KMS-11 (cell line): ENCODE results near the gene TRPM8.

Source experiments
- H2AFZ ChIP-seq: fragments of 200-600 bp; sonication (generic); 2 replicates; pipeline ENCODE4 v1.6.1; 2016; ENCODE audit warnings: antibody characterized with exemption, mixed run types, low read depth
- H3K27ac ChIP-seq: fragments of 200-600 bp; sonication (generic); 2 replicates; pipeline ENCODE4 v1.6.1; 2016; ENCODE audit warnings: mild to moderate bottlenecking, mixed run types
- H3K27me3 ChIP-seq: fragments of 200-600 bp; sonication (generic); 2 replicates; pipeline ENCODE4 v1.6.1; 2017; ENCODE audit warnings: mild to moderate bottlenecking, low read depth, mixed run types, moderate library complexity; ENCODE audit not compliant: insufficient read depth
- H3K36me3 ChIP-seq: fragments of 200-600 bp; sonication (generic); 2 replicates; pipeline ENCODE4 v1.6.1; 2017; ENCODE audit warnings: mild to moderate bottlenecking, mixed run types; ENCODE audit not compliant: insufficient read depth
- H3K4me1 ChIP-seq: fragments of 200-600 bp; sonication (generic); 2 replicates; pipeline ENCODE4 v1.6.1; 2016; ENCODE audit warnings: mild to moderate bottlenecking, low read depth, mixed run types; ENCODE audit not compliant: poor library complexity, severe bottlenecking
- H3K4me2 ChIP-seq: fragments of 200-600 bp; sonication (generic); 2 replicates; pipeline ENCODE4 v1.7.0; 2016; ENCODE audit warnings: mild to moderate bottlenecking, mixed run types
- H3K4me3 ChIP-seq: fragments of 200-600 bp; sonication (generic); IDR thresholded peaks from 2 replicates; pipeline ENCODE4 v1.6.1; 2017; ENCODE audit warnings: low read depth, low read length, mixed read lengths; ENCODE audit not compliant: insufficient read depth
- H3K79me2 ChIP-seq: fragments of 200-600 bp; sonication (generic); 2 replicates; pipeline ENCODE4 v1.6.1; 2016; ENCODE audit warnings: low read depth, mixed run types; ENCODE audit not compliant: insufficient read depth
- H3K9ac ChIP-seq: fragments of 200-600 bp; sonication (generic); 2 replicates; pipeline ENCODE4 v1.6.1; 2016; ENCODE audit warnings: mild to moderate bottlenecking, mixed run types
- H4K20me1 ChIP-seq: fragments of 200-600 bp; sonication (generic); 2 replicates; pipeline ENCODE4 v1.6.1; 2016; ENCODE audit warnings: mild to moderate bottlenecking, mixed run types; ENCODE audit not compliant: insufficient read depth
- TF ChIP-seq, protein P1 (sequence below): fragments of 200-600 bp; sonication (generic); conservative IDR thresholded peaks from 2 replicates; pipeline ENCODE4 v1.6.1; 2017; ENCODE audit warnings: low read depth, mild to moderate bottlenecking, antibody characterized with exemption, low read length, moderate library complexity, mixed read lengths

Gene TRPM8

DNA sequence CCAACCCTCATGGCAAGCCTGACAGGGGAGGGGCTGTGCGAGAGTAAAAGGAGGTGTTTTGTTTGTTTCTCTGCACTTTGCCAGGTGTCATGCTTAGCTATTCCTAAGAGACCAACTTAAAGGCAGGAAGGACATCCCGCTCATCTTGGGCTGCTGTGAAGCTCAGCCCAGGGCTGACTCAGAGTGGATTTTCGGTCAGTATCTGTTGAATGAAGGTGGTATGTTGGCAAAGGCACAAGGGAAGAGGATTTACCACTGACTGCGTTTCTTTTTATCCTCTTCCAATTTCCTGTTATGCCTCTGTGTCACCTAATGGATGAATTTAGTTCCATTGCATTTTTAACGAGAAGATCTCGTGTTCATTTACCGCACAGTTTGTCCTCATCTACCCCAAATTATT, 18.9 kb downstream of the TRPM8 start:
- Histone ChIP-seq H4K20me1 (no peaks in the 10 kb centered on the region), H3K4me2 (no peak overlapping the region), H3K4me1 (no peaks in the 10 kb centered on the region), H3K27ac (no peak overlapping the region), H2AFZ (no peak overlapping the region), H3K9ac (no peak overlapping the region), H3K79me2 (no peaks in the 10 kb centered on the region), H3K4me3 (no peak overlapping the region), H3K36me3 (no peaks in the 10 kb centered on the region), H3K27me3 (no peaks in the 10 kb centered on the region)
- TF ChIP-seq, protein P1, sequence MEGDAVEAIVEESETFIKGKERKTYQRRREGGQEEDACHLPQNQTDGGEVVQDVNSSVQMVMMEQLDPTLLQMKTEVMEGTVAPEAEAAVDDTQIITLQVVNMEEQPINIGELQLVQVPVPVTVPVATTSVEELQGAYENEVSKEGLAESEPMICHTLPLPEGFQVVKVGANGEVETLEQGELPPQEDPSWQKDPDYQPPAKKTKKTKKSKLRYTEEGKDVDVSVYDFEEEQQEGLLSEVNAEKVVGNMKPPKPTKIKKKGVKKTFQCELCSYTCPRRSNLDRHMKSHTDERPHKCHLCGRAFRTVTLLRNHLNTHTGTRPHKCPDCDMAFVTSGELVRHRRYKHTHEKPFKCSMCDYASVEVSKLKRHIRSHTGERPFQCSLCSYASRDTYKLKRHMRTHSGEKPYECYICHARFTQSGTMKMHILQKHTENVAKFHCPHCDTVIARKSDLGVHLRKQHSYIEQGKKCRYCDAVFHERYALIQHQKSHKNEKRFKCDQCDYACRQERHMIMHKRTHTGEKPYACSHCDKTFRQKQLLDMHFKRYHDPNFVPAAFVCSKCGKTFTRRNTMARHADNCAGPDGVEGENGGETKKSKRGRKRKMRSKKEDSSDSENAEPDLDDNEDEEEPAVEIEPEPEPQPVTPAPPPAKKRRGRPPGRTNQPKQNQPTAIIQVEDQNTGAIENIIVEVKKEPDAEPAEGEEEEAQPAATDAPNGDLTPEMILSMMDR: no peak

DNA sequence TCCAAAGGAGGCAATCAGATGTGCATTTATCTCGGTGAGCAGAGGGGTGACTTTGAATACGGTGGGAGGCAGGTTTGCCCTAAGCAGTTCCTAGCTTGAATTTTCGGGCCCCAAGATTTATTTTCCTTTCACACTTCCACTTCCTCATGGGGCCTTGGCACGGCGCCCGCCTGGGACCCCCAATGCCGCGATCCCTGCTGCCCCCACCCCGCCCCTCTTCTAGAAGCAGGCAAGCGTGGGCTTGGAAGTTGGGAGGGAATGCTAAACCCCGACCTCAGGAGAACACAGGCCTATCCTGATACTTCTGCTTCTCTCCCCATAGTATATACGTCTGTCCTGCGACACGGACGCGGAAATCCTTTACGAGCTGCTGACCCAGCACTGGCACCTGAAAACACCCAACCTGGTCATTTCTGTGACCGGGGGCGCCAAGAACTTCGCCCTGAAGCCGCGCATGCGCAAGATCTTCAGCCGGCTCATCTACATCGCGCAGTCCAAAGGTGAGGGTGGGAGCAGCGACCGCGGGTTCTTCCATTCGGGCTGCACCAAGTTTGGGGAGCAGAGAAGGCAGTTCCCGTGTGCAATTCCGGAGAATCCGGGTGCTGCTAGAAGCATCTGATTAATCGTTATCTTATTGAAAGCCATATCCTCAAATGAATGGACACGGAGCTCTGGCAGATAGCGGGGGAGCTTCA, 21.6 kb downstream of the TRPM8 start:
- Histone ChIP-seq H2AFZ (no peak overlapping the region), H3K4me1 (no peaks in the 10 kb centered on the region), H3K9ac (no peak overlapping the region), H3K4me3 (no peak overlapping the region), H3K36me3 (no peaks in the 10 kb centered on the region), H3K27ac (no peak overlapping the region), H3K4me2 (no peak overlapping the region), H3K27me3 (no peaks in the 10 kb centered on the region), H4K20me1 (no peaks in the 10 kb centered on the region), H3K79me2 (no peaks in the 10 kb centered on the region)
- TF ChIP-seq, protein P1: no peak

DNA sequence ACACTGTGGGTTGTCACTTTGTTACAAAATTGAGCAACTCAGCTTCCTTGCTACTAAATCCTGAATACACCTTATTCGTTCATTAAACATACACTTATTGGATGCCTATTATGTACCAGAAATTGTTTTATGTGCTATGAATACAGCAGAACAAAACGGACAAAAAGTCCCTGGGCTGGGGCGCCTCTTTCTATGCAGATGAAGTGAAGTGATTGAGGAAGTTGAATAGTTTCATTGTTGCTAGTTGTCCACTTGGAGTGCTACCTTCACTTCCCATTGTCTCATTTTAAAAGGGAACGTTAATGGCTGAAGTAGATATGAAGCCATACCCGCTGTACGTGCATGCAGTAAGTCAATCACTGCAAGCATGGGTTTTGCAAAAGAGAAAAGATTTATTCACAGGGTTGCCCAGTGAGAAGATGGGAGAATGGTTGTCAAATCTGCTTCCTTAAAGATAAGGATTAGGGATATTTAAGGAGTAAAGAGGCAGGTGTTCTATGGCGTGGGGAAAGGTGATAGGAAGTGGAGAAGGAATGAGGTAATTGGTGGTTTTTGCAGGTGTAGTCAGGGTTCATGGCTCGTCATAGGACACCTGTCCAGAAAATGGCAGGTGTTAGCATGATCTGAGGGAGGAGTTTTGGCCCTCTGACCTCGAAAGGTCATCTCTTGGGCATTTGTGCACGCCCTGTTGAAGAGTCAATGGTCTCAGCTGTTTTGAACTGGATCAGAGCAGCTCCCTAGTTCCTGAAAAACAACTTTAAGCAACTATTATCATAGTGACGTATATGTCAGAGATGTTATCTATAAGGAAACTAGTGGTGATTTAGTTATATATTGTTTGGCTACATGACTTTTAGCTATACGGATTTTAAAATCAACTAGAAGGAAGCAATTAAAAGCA, 23.5 kb downstream of the TRPM8 start:
- H4K20me1 ChIP-seq: no peaks in the 10 kb centered on the region
- no peaks in the 10 kb centered on the region for H3K79me2 ChIP-seq
- no peak overlapping the region for H3K9ac ChIP-seq
- H3K4me1 ChIP-seq: no peaks in the 10 kb centered on the region
- no peaks in the 10 kb centered on the region for H3K36me3 ChIP-seq
- H3K4me3 ChIP-seq: no peak overlapping the region
- TF ChIP-seq, protein P1: no peak
- no peak overlapping the region for H3K27ac ChIP-seq
- no peak overlapping the region for H3K4me2 ChIP-seq
- H2AFZ ChIP-seq: no peak overlapping the region
- H3K27me3 ChIP-seq: no peaks in the 10 kb centered on the region

DNA sequence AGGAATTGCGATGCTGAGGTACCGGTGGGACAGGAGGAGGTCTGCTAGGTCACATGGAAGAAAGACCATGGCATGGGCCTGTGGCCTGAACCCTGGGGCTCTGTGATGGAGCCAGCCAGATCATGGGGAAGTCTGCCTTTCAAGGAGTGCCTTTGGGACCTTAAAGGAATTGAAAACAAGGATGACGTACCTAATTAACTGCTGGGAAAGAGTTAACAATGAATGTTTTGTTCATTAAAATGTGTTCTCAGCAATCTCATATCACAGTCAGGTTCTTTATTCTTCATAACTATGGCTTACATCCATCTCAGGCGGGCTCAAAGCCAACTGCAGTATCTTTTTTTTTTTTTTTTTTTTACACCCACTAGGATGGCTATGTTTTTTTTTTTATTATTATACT, 25.6 kb downstream of the TRPM8 start:
- Histone ChIP-seq H3K27me3 (no peaks in the 10 kb centered on the region), H3K4me3 (no peak overlapping the region), H4K20me1 (no peaks in the 10 kb centered on the region), H3K27ac (no peak overlapping the region), H3K4me2 (no peak overlapping the region), H2AFZ (no peak overlapping the region), H3K79me2 (no peaks in the 10 kb centered on the region), H3K9ac (no peak overlapping the region), H3K4me1 (no peaks in the 10 kb centered on the region), H3K36me3 (no peaks in the 10 kb centered on the region)
- TF ChIP-seq, protein P1: no peak
